NCI-H2171 treated with DMSO at 0.1 percent for 48 hours (cell line): ENCODE data around the gene TANGO2.
A peak's percentile ranks its signal among the peaks of the same experiment; 100 is the strongest.

Experiments
- DNase-seq: peaks from one replicate; lab custom pipeline; 2025; lab: John Stamatoyannopoulos, UW

TANGO2 gene

GRCh38 chr22:20106205-20106848 lies 85.4 kb downstream of the TANGO2 start:
- peak; percentile 22 for DNase-seq

- DNase-seq: no peak
Measured at GRCh38 chr22:20106849-20107237, 85.9 kb downstream of the TANGO2 start.

- DNase-seq: no peak
Measured at GRCh38 chr22:20107471-20107901, 86.6 kb downstream of the TANGO2 start.

GRCh38 chr22:20107951-20108756 lies 87.2 kb downstream of the TANGO2 start:
- no peak for DNase-seq

- DNase-seq: no peak
Measured at GRCh38 chr22:20108757-20109230, 87.9 kb downstream of the TANGO2 start.

GRCh38 chr22:20109411-20110358 lies 88.8 kb downstream of the TANGO2 start:
- DNase-seq: no peak

GRCh38 chr22:20110359-20110985 lies 89.6 kb downstream of the TANGO2 start:
- DNase-seq: no peak

- DNase-seq: peak; percentile 54
Measured at GRCh38 chr22:20111045-20111688, 90.3 kb downstream of the TANGO2 start.

GRCh38 chr22:20111689-20112622 lies 91.0 kb downstream of the TANGO2 start:
- DNase-seq: no peak

- DNase-seq: no peak
Measured at GRCh38 chr22:20112623-20113511, 92.0 kb downstream of the TANGO2 start.

- DNase-seq: no peak
Measured at GRCh38 chr22:20113551-20114310, 92.8 kb downstream of the TANGO2 start.

GRCh38 chr22:20114506-20115475 lies 93.9 kb downstream of the TANGO2 start:
- no peak for DNase-seq

- no peak for DNase-seq
Measured at GRCh38 chr22:20115691-20116375, 94.9 kb downstream of the TANGO2 start, which contains the start of gene RANBP1. Gene RANBP1, plus strand, starts transcription at chr22:20116104. Its CDS starts 81 bp downstream, at chr22:20116185.

- no peak for DNase-seq
Measured at GRCh38 chr22:20116376-20116950, 95.6 kb downstream of the TANGO2 start.
